Muscle layer of duodenum (tissue), 2 donors: ENCODE results near the gene SCAPER.
"Not testable (repeated sequence)": the region's sequence is repeated elsewhere in the genome, so short reads cannot be mapped to it uniquely, and the experiment has no call there.

Source experiments
- H3K27ac ChIP-seq: one replicate; pipeline ENCODE4 v1.7.0; 2013; ENCODE audit warnings: mild to moderate bottlenecking, low read length
- H3K27me3 ChIP-seq: one replicate; pipeline ENCODE4 v1.7.0; 2013; ENCODE audit warnings: low read depth, mild to moderate bottlenecking, control low read depth, low read length
- H3K36me3 ChIP-seq, 2 donors: one replicate each; pipeline ENCODE4 v1.7.0; 2013; ENCODE audit warnings: low read length in 2 of 2, control low read depth in 1 of 2, mild to moderate bottlenecking in 1 of 2; ENCODE audit not compliant: insufficient read depth in 2 of 2, control insufficient read depth in 1 of 2
- H3K4me1 ChIP-seq, 2 donors: one replicate each; pipeline ENCODE4 v1.7.0; 2013; ENCODE audit warnings: low read length in 2 of 2, mild to moderate bottlenecking in 2 of 2, control low read depth in 1 of 2, moderate library complexity in 1 of 2; ENCODE audit not compliant: insufficient read depth in 2 of 2, control insufficient read depth in 1 of 2
- H3K4me3 ChIP-seq, 2 donors: one replicate each; pipeline ENCODE4 v1.7.0; 2013; ENCODE audit warnings: low read length in 2 of 2, low read depth in 1 of 2, mild to moderate bottlenecking in 1 of 2
- H3K9me3 ChIP-seq, 2 donors: one replicate each; pipeline ENCODE4 v1.7.0; 2013; ENCODE audit warnings: low read length in 2 of 2, control low read depth in 1 of 2, mild to moderate bottlenecking in 1 of 2; ENCODE audit not compliant: control insufficient read depth in 1 of 2
- donor health status: healthy.

Gene SCAPER

GRCh38 chr15:76704032-76704431, 201.1 kb downstream of the SCAPER start:
- not testable (repeated sequence) for H3K27me3 ChIP-seq, H3K27ac ChIP-seq, H3K4me1 ChIP-seq, H3K9me3 ChIP-seq, H3K4me3 ChIP-seq
- H3K36me3 ChIP-seq = peaks cover 11 to 22% of the 10 kb centered on the region in 2 donors

GRCh38 chr15:76696840-76697239, 208.3 kb downstream of the SCAPER start:
- peaks cover 11 to 20% of the 10 kb centered on the region in 2 donors for H3K36me3 ChIP-seq
- no peaks in the 10 kb centered on the region for H3K9me3 ChIP-seq
- no peak overlapping the region for H3K4me3 ChIP-seq
- no peaks in the 10 kb centered on the region for H3K4me1 ChIP-seq
- no peaks in the 10 kb centered on the region for H3K27me3 ChIP-seq
- H3K27ac ChIP-seq = no peak overlapping the region

- not testable (repeated sequence) for H3K27ac ChIP-seq, H3K4me1 ChIP-seq, H3K27me3 ChIP-seq, H3K9me3 ChIP-seq, H3K4me3 ChIP-seq, H3K36me3 ChIP-seq
Observed at GRCh38 chr15:76692546-76692945, 212.6 kb downstream of the SCAPER start.

- not testable (repeated sequence) for H3K4me1 ChIP-seq, H3K27ac ChIP-seq, H3K36me3 ChIP-seq
Observed at GRCh38 chr15:76687592-76687991, 217.5 kb downstream of the SCAPER start.

GRCh38 chr15:76684002-76684401, 221.1 kb downstream of the SCAPER start:
- H3K4me1 ChIP-seq = no peaks in the 10 kb centered on the region
- no peaks in the 10 kb centered on the region for H3K9me3 ChIP-seq
- peaks cover 0 to 3% of the 10 kb centered on the region in 2 donors for H3K36me3 ChIP-seq
- no peaks in the 10 kb centered on the region for H3K27me3 ChIP-seq
- no peak overlapping the region for H3K27ac ChIP-seq
- H3K4me3 ChIP-seq = no peak overlapping the region

More at GRCh38 chr15:76687592-76687991, 217.5 kb downstream of the SCAPER start:
- not testable (repeated sequence) for H3K27me3 ChIP-seq, H3K9me3 ChIP-seq, H3K4me3 ChIP-seq

- no peaks in the 10 kb centered on the region for H3K27me3 ChIP-seq
- no peaks in the 10 kb centered on the region for H3K4me1 ChIP-seq
- H3K4me3 ChIP-seq = no peak overlapping the region
- H3K27ac ChIP-seq = no peak overlapping the region
- H3K9me3 ChIP-seq = no peaks in the 10 kb centered on the region
- H3K36me3 ChIP-seq = peaks cover 0 to 3% of the 10 kb centered on the region in 2 donors
Observed at GRCh38 chr15:76682833-76683232, 222.3 kb downstream of the SCAPER start.

GRCh38 chr15:76682259-76682658, 222.9 kb downstream of the SCAPER start:
- no peaks in the 10 kb centered on the region for H3K9me3 ChIP-seq
- H3K4me3 ChIP-seq = no peak overlapping the region
- H3K27me3 ChIP-seq = no peaks in the 10 kb centered on the region
- H3K4me1 ChIP-seq = no peaks in the 10 kb centered on the region
- peaks cover 0 to 3% of the 10 kb centered on the region in 2 donors for H3K36me3 ChIP-seq
- H3K27ac ChIP-seq = no peak overlapping the region

GRCh38 chr15:76678766-76679165, 226.4 kb downstream of the SCAPER start:
- Histone ChIP-seq H3K27ac (no peak overlapping the region), H3K36me3 (peaks cover 0 to 3% of the 10 kb centered on the region in 2 donors), H3K4me1 (no peaks in the 10 kb centered on the region), H3K9me3 (no peaks in the 10 kb centered on the region), H3K27me3 (no peaks in the 10 kb centered on the region), H3K4me3 (no peak overlapping the region)

- Histone ChIP-seq H3K36me3 (no peaks in the 10 kb centered on the region), H3K27me3 (no peaks in the 10 kb centered on the region), H3K4me3 (no peak overlapping the region), H3K27ac (no peak overlapping the region), H3K4me1 (no peaks in the 10 kb centered on the region), H3K9me3 (no peaks in the 10 kb centered on the region)
Observed at GRCh38 chr15:76674883-76675282, 230.3 kb downstream of the SCAPER start.

- Histone ChIP-seq H3K27me3 (no peaks in the 10 kb centered on the region), H3K36me3 (peaks cover 0 to 7% of the 10 kb centered on the region in 2 donors), H3K27ac (no peak overlapping the region), H3K4me3 (no peak overlapping the region), H3K9me3 (no peaks in the 10 kb centered on the region), H3K4me1 (no peaks in the 10 kb centered on the region)
Observed at GRCh38 chr15:76669521-76670207, 235.5 kb downstream of the SCAPER start.

- H3K36me3 ChIP-seq = peaks cover 0 to 8% of the 10 kb centered on the region in 2 donors
- no peak overlapping the region for H3K27ac ChIP-seq
- no peak overlapping the region for H3K4me3 ChIP-seq
- no peaks in the 10 kb centered on the region for H3K27me3 ChIP-seq
- H3K9me3 ChIP-seq = no peaks in the 10 kb centered on the region
- H3K4me1 ChIP-seq = no peaks in the 10 kb centered on the region
Observed at GRCh38 chr15:76668900-76669299, 236.2 kb downstream of the SCAPER start.
